Upper lobe of left lung (tissue), 4 donors: ENCODE data around the gene ZBTB11.

ENCODE experiments used
- EP300 ChIP-seq, 4 donors: sonication (generic); formaldehyde crosslinking; IDR thresholded peaks; one replicate each; pipeline ENCODE4 v1.5.1; 2017; ENCODE audit warnings: antibody characterized with exemption in 4 of 4, control low read depth in 2 of 4
- POLR2A ChIP-seq, 4 donors: fragments of 450-650 bp; IDR thresholded peaks; one replicate each; pipeline ENCODE4 v1.5.1; 2016 to 2017; ENCODE audit warnings: antibody characterized with exemption in 4 of 4, mild to moderate bottlenecking in 2 of 4
- POLR2AphosphoS5 ChIP-seq, 2 donors: sonication (generic); formaldehyde crosslinking; IDR thresholded peaks; one replicate each; pipeline ENCODE4 v1.5.1; 2017; ENCODE audit warnings: antibody characterized with exemption in 2 of 2
- TF ChIP-seq, protein P1 (sequence below), 6 experiments: fragments of 450-650 bp in 4 of 6; fragments of 200-600 bp in 2 of 6; sonication (generic) in 2 of 6; IDR thresholded peaks; one replicate each; pipeline ENCODE4 v1.5.1; 2016 to 2019; ENCODE audit warnings: antibody characterized with exemption in 6 of 6

DNA sequence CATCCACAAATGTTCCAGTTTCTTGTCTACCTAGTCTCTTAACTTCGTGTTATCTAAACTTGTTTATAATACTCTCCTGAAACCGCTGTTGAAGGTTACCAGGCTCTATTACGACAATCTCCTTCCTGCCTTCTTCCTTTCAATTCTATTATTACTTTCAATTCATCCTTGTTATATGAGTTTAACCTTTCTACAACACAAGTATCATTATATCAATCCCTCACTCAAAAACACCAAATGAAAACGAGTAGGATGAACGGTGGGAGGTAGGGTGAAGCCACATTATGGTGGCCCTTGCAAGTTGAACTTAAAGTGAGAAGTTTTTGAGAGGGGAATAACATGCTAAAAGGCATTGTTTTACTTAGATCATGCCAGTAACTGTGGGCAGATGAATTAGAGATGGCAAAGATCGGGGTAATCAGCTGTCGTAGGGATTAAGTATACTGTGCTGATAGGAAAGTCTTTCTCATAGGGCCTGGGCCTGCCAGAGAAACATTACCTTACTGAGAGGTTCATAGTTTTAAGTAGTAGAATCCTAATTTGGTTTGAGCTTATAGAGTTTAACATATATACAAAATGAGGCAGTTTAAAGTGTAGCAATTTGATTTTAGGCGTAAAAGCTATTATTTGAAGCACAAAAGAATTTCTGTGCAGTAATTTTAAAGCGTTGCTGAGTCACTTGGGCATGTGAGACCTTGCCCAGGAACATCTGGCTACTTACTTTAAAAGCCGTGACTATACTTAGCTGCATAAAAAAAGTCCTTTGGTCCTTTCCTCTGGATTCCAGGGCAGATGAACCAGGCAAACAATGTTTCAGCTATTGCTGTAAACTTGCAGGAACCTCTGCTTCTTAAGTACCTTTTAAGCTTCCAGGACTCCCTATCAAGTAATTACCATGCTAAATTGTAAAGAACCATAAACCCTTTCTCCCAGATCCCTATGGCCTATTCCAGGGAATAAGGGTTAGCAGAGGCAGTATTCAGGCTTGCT, 44.2 kb upstream of the ZBTB11 start:
- TF ChIP-seq, protein P1, sequence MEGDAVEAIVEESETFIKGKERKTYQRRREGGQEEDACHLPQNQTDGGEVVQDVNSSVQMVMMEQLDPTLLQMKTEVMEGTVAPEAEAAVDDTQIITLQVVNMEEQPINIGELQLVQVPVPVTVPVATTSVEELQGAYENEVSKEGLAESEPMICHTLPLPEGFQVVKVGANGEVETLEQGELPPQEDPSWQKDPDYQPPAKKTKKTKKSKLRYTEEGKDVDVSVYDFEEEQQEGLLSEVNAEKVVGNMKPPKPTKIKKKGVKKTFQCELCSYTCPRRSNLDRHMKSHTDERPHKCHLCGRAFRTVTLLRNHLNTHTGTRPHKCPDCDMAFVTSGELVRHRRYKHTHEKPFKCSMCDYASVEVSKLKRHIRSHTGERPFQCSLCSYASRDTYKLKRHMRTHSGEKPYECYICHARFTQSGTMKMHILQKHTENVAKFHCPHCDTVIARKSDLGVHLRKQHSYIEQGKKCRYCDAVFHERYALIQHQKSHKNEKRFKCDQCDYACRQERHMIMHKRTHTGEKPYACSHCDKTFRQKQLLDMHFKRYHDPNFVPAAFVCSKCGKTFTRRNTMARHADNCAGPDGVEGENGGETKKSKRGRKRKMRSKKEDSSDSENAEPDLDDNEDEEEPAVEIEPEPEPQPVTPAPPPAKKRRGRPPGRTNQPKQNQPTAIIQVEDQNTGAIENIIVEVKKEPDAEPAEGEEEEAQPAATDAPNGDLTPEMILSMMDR (IDR thresholded peaks at IDR 0.05): no peak
- TF ChIP-seq POLR2AphosphoS5 (IDR thresholded peaks at IDR 0.05) (no peak), POLR2A (IDR thresholded peaks at IDR 0.05) (no peak), EP300 (IDR thresholded peaks at IDR 0.05) (no peak)
